LNCaP clone FGC (cell line): ENCODE measurements around the gene MMADHC.

Experiments
- DNase-seq: peaks from one replicate; pipeline ENCODE4 v3.0.0-alpha.2; 2011; ENCODE audit warnings: low read depth
- H3K4me3 ChIP-seq: 2 replicates; pipeline ENCODE4 v1.5.1; 2011; ENCODE audit warnings: mild to moderate bottlenecking, low read depth, low read length, control low read depth
- CTCF ChIP-seq: IDR thresholded peaks from 2 replicates; pipeline ENCODE4 v1.5.1; 2012; ENCODE audit warnings: mild to moderate bottlenecking; ENCODE audit not compliant: control insufficient read depth, insufficient read depth; ENCODE audit errors: extremely low read depth

MMADHC gene

GRCh38 chr2:149528983-149529382 lies 58.6 kb downstream of the MMADHC start:
- H3K4me3 ChIP-seq, result no peak overlapping the region
- no peak for DNase-seq
- no peak for TF ChIP-seq CTCF

- H3K4me3 ChIP-seq, result no peak overlapping the region
- no peak for DNase-seq
- TF ChIP-seq CTCF, result no peak
Observed at GRCh38 chr2:149527998-149528755, 59.4 kb downstream of the MMADHC start.

- no peak overlapping the region for H3K4me3 ChIP-seq
- no peak for DNase-seq
- no peak for TF ChIP-seq CTCF
Observed at GRCh38 chr2:149526689-149527088, 60.9 kb downstream of the MMADHC start.

GRCh38 chr2:149525323-149525722 lies 62.3 kb downstream of the MMADHC start:
- no peak overlapping the region for H3K4me3 ChIP-seq
- TF ChIP-seq CTCF, result no peak
- no peak for DNase-seq
